Kidney (tissue), 14 donors: ENCODE measurements around the gene RRAD. TPM values are rescaled to one million over a fixed set of nuclear protein-coding genes. Genes with fewer than 3 reads are reported as not detected.

ENCODE experiments used
- DNase-seq, 5 donors: peaks; one replicate each; pipeline ENCODE4 v3.0.0-alpha.2; 2013 to 2020
- FAIRE-seq: peaks from 2 replicates; lab custom pipeline; 2012; peaks lifted over from hg19 to GRCh38; lab: Jason Lieb, UNC
- H3K27ac ChIP-seq, 2 donors: one replicate each; pipeline ENCODE4 v1.7.0; 2013; ENCODE audit warnings: low read depth in 2 of 2, low read length in 2 of 2, inconsistent platforms in 1 of 2
- H3K27me3 ChIP-seq: one replicate; pipeline ENCODE4 v1.7.1; 2013; ENCODE audit warnings: low read length, inconsistent platforms; ENCODE audit not compliant: control insufficient read depth, insufficient read depth
- H3K36me3 ChIP-seq, 3 donors: one replicate each; pipeline versions ENCODE4 v1.7.0 to v1.7.1; 2013; ENCODE audit warnings: low read length in 3 of 3, control low read depth in 1 of 3, inconsistent platforms in 1 of 3; ENCODE audit not compliant: insufficient read depth in 3 of 3, control insufficient read depth in 2 of 3
- H3K4me1 ChIP-seq, 3 donors: one replicate each; pipeline versions ENCODE4 v1.7.0 to v1.7.1; 2013; ENCODE audit warnings: low read length in 3 of 3, inconsistent platforms in 1 of 3, low read depth in 1 of 3; ENCODE audit not compliant: control insufficient read depth in 2 of 3, insufficient read depth in 2 of 3
- H3K4me3 ChIP-seq, 3 donors: one replicate each; pipeline versions ENCODE4 v1.7.0 to v1.8.1; 2013; ENCODE audit warnings: low read length in 3 of 3, control low read depth in 1 of 3, inconsistent platforms in 1 of 3
- H3K9ac ChIP-seq, 3 donors: one replicate each; pipeline versions ENCODE4 v1.7.0 to v1.7.1; 2013; ENCODE audit warnings: low read length in 3 of 3, control low read depth in 1 of 3, inconsistent platforms in 1 of 3
- H3K9me3 ChIP-seq, 3 donors: one replicate each; pipeline versions ENCODE4 v1.7.0 to v1.7.1; 2013; ENCODE audit warnings: low read length in 3 of 3, control low read depth in 1 of 3, inconsistent platforms in 1 of 3; ENCODE audit not compliant: control insufficient read depth in 2 of 3, insufficient read depth in 1 of 3
- CTCF ChIP-seq: IDR thresholded peaks from 3 replicates; pipeline ENCODE4 v1.5.1; 2012; ENCODE audit warnings: mild to moderate bottlenecking, moderate library complexity, borderline replicate concordance; ENCODE audit not compliant: insufficient read depth; ENCODE audit errors: extremely low read depth
- intact Hi-C: fragments of 100-400 bp; cut with DNase I; formaldehyde crosslinking; loops from one replicate; pipeline ENCODE4 v1.11.1; 2022
- polyA plus RNA-seq: library from polyadenylated mRNA; stranded (reverse); fragments of 350-450 nt; fragmentation: Illumina TruSeq; extraction: RNeasy Lipid Tissue Mini Kit (QIAGEN cat#74804); gene quantifications from one replicate; pipeline ENCODE4 v1.2.3, GENCODE V29; 2014; ENCODE audit warnings: low read depth, low replicate concordance; ENCODE audit not compliant: insufficient read depth
- total RNA-seq: library from RNA; stranded (reverse); fragmentation: NEBNext Ultra II Directional; extraction: Animal tissue kit (Norgen Biotek cat#: 25700); gene quantifications from one replicate; pipeline ENCODE4 v1.2.1, GENCODE V29; 2021
- donor health status: control.
- donor health status: control.
- donor health status: control.
- donor health status: control.
- donor health status: control.
- donor health status: DM: yes; HTN: yes; CAD: no.
- donor health status: Normal renal cell carcinoma (clear cell type).

The RRAD gene
- total and polyA plus RNA-seq, 2 donors from 2014 or later = 14.3 to 90.9 TPM

- H3K4me1 ChIP-seq = peaks cover 0 to 32% (median 27%) of the 10 kb centered on the region in 3 donors
- no peaks in the 10 kb centered on the region for H3K9me3 ChIP-seq
- H3K27ac ChIP-seq = peak overlapping the region; percentile 93
- peaks cover 0 to 5% (median 0%) of the 10 kb centered on the region in 3 donors for H3K36me3 ChIP-seq
- no peaks in the 10 kb centered on the region for H3K27me3 ChIP-seq
- intact Hi-C loops = no loop called here
- peak overlapping the region in 1 of 3 donors; percentile 10 for H3K4me3 ChIP-seq
- FAIRE-seq (no peak), DNase-seq (no peak)
- no peak for TF ChIP-seq CTCF
- H3K9ac ChIP-seq = peak overlapping the region in 2 of 3 donors; percentile 49 to 63
These were observed 5.6 kb downstream of the RRAD start for GRCh38 chr16:66919569-66920298.

- peaks cover 0 to 12% (median 3%) of the 10 kb centered on the region in 3 donors for H3K36me3 ChIP-seq
- peaks cover 0 to 38% (median 27%) of the 10 kb centered on the region in 3 donors for H3K4me1 ChIP-seq
- intact Hi-C loops = no loop called here
- DNase-seq (peak; percentile 90 to 97 (median 93)), FAIRE-seq (no peak)
- H3K4me3 ChIP-seq = peak within 1 kb of the TSS; percentile 42 to 86 (median 84)
- H3K27ac ChIP-seq = peak within 1 kb of the TSS; percentile 93
- H3K27me3 ChIP-seq = no peaks in the 10 kb centered on the region
- H3K9me3 ChIP-seq = no peaks in the 10 kb centered on the region
- H3K9ac ChIP-seq = peak within 1 kb of the TSS in 2 of 3 donors; percentile 87 to 88
- TF ChIP-seq CTCF = no peak
These were observed 6.3 kb downstream of the RRAD start, which contains the start of gene CDH16 for GRCh38 chr16:66918803-66919568. Gene CDH16, minus strand, starts transcription at chr16:66918885. Its CDS starts 820 bp downstream, at chr16:66918065.

- H3K9me3 ChIP-seq = no peaks in the 10 kb centered on the region
- H3K4me1 ChIP-seq = peaks cover 0 to 38% (median 27%) of the 10 kb centered on the region in 3 donors
- H3K9ac ChIP-seq = peak overlapping the region in 2 of 3 donors; percentile 87 to 88
- no peaks in the 10 kb centered on the region for H3K27me3 ChIP-seq
- peaks cover 0 to 12% (median 3%) of the 10 kb centered on the region in 3 donors for H3K36me3 ChIP-seq
- H3K27ac ChIP-seq = peak overlapping the region; percentile 93
- no peak for TF ChIP-seq CTCF
- DNase-seq = no peak
- intact Hi-C loops = no loop called here
- H3K4me3 ChIP-seq = peak overlapping the region; percentile 42 to 86 (median 84)
- FAIRE-seq = no peak
These were observed 7.0 kb downstream of the RRAD start for GRCh38 chr16:66918355-66918754.
